PC-3 (cell line): ENCODE data around the gene XPC.

Experiments
- EZH2 ChIP-seq: fragments of 300-600 bp; sonication (generic); IDR thresholded peaks from one replicate; pipeline ENCODE4 v1.6.1; 2017; ENCODE audit warnings: antibody characterized with exemption, mild to moderate bottlenecking, low read length; ENCODE audit not compliant: unreplicated experiment
- EZH2phosphoT487 ChIP-seq: fragments of 300-600 bp; sonication (generic); IDR thresholded peaks from 2 replicates; pipeline ENCODE4 v1.6.1; 2018; ENCODE audit warnings: mild to moderate bottlenecking, antibody characterized with exemption, low read length, borderline replicate concordance
- TF ChIP-seq, protein P1 (sequence below): fragments of 300-600 bp; sonication (generic); conservative IDR thresholded peaks from 2 replicates; pipeline ENCODE4 v1.5.1; 2017; ENCODE audit warnings: antibody characterized with exemption, low read depth, mild to moderate bottlenecking, low read length

DNA sequence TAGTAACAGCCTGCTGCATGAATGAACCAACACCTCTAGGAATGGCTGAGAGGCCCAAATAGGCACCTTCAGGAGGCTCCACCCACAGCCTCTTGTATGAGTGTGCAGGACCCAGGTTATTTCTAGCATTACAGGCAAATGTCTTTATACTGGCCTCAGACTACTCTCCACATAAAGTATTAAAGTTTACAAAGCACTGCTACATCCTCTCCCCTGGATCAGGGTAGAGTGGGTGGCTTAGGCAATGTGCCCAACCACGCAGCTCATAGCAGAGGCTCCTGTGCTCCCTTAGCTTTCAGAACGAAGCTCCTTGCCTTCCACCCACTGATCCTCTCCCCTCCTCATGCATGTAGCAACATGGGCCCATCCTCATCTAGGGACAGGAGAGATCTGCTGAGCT, 37.3 kb downstream of the XPC start:
- TF ChIP-seq EZH2 (no peak), EZH2phosphoT487 (no peak)
- TF ChIP-seq, protein P1, sequence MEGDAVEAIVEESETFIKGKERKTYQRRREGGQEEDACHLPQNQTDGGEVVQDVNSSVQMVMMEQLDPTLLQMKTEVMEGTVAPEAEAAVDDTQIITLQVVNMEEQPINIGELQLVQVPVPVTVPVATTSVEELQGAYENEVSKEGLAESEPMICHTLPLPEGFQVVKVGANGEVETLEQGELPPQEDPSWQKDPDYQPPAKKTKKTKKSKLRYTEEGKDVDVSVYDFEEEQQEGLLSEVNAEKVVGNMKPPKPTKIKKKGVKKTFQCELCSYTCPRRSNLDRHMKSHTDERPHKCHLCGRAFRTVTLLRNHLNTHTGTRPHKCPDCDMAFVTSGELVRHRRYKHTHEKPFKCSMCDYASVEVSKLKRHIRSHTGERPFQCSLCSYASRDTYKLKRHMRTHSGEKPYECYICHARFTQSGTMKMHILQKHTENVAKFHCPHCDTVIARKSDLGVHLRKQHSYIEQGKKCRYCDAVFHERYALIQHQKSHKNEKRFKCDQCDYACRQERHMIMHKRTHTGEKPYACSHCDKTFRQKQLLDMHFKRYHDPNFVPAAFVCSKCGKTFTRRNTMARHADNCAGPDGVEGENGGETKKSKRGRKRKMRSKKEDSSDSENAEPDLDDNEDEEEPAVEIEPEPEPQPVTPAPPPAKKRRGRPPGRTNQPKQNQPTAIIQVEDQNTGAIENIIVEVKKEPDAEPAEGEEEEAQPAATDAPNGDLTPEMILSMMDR: no peak
